ENCODE measurements around the gene MTMR10. TPM values are rescaled to one million over a fixed set of nuclear protein-coding genes. Genes with fewer than 3 reads are reported as not detected.

The MTMR10 gene
- total RNA-seq, 4 donors from 2014 or later, result 24.9 to 46.7 (median 27.1) TPM

DNA sequence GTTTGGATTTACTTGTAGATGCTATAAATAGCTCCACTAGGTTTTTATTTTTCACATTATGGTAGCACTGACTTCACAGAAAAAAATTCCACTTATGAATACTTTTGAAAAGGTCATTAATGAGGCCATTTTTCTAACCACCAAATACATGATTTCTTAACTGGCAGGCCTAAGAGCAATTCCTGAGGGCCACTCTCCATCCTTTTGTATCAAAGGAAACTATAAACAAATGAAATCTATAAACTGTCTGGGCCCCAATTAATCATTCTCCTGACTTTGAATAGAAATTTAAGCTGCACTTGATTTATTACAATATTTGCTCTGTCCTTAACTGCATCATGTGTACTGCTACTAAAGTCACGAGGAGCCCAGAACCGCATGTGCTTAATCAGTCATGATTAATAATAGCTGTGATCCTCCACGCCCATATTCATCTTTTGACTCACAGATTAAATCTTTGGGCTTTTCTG is 25.1 kb upstream of the MTMR10 start:
- no peak for DNase-seq (ENCODE audit: low spot score in 2 of 2)
- H3K36me3 ChIP-seq, result no peaks in the 10 kb centered on the region
- WGBS, result 40% methylated on average over 3 of the region's 3 CpGs
- no peaks in the 10 kb centered on the region for H3K27me3 ChIP-seq
- no peak overlapping the region for H3K27ac ChIP-seq
- TF ChIP-seq, protein P1, sequence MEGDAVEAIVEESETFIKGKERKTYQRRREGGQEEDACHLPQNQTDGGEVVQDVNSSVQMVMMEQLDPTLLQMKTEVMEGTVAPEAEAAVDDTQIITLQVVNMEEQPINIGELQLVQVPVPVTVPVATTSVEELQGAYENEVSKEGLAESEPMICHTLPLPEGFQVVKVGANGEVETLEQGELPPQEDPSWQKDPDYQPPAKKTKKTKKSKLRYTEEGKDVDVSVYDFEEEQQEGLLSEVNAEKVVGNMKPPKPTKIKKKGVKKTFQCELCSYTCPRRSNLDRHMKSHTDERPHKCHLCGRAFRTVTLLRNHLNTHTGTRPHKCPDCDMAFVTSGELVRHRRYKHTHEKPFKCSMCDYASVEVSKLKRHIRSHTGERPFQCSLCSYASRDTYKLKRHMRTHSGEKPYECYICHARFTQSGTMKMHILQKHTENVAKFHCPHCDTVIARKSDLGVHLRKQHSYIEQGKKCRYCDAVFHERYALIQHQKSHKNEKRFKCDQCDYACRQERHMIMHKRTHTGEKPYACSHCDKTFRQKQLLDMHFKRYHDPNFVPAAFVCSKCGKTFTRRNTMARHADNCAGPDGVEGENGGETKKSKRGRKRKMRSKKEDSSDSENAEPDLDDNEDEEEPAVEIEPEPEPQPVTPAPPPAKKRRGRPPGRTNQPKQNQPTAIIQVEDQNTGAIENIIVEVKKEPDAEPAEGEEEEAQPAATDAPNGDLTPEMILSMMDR (IDR thresholded peaks at IDR 0.05), result no peak
- TF ChIP-seq POLR2A (IDR thresholded peaks at IDR 0.05), result no peak
- no peak for TF ChIP-seq POLR2AphosphoS5 (IDR thresholded peaks at IDR 0.05)
- TF ChIP-seq EP300 (IDR thresholded peaks at IDR 0.05), result no peak
- H3K9me3 ChIP-seq, result no peaks in the 10 kb centered on the region
- H3K4me1 ChIP-seq, result no peaks in the 10 kb centered on the region
- no peak overlapping the region for H3K4me3 ChIP-seq

DNA sequence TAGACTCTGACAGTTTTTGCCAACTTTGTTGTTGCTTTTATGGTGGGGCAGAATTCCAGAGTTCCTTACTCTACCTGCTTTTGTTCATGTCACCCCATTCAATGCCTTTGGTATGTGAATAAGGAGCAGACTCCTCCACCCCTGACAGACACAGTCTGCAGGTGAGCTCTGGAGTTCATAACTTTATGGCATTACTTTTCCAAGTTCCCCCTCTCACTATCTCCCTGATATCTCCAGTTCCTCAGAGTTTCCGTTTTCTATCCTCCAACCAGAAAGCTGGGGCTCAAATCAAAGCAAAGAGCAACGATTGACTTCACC is 23.1 kb upstream of the MTMR10 start:
- H3K27ac ChIP-seq, result no peak overlapping the region
- H3K9me3 ChIP-seq, result no peaks in the 10 kb centered on the region
- no peaks in the 10 kb centered on the region for H3K36me3 ChIP-seq
- no peaks in the 10 kb centered on the region for H3K27me3 ChIP-seq
- DNase-seq (ENCODE audit: low spot score in 2 of 2), result no peak
- no peak overlapping the region for H3K4me3 ChIP-seq
- TF ChIP-seq POLR2A (IDR thresholded peaks at IDR 0.05), result no peak
- TF ChIP-seq POLR2AphosphoS5 (IDR thresholded peaks at IDR 0.05), result no peak
- TF ChIP-seq, protein P1 (IDR thresholded peaks at IDR 0.05), result no peak
- no peak for TF ChIP-seq EP300 (IDR thresholded peaks at IDR 0.05)
- no peaks in the 10 kb centered on the region for H3K4me1 ChIP-seq
- WGBS, result 94% methylated on average over 2 of the region's 2 CpGs

DNA sequence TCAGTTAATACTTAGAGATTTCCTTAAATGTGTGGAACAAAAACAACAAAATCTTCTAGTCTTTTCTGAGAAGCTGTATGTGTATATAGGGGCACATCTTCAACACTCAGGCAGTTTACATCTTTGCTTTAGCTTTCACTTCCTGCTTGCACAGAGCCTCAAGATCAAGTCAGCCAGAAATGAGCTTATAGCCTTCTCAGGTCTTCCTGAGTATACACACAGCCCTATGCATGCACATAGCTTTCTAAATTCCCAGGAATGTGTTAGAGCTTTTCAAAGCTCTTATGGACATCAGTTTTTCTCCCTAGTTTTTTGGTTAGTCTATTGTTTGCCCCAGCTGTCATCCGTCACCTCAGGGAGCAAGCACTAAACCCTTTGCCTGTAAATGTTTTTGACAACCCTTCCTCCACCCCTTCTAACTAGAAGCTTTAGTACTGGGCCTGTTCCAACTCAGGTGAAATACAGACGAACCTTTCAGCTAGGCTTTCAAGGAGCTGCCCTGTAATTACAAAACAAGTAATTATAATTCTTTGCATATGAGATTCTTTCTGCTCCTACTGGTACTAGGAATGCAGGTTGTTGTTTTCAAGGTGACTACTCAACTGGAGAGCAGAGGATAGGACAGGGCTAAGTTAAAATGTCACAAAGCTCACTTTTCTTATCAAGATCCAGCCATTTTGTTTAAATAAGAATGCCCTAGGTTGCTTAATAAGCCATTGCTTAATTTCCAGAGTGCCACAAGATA is 22.6 kb upstream of the MTMR10 start:
- H3K27me3 ChIP-seq, result no peaks in the 10 kb centered on the region
- DNase-seq (ENCODE audit: low spot score in 2 of 2), result no peak
- H3K4me1 ChIP-seq, result no peaks in the 10 kb centered on the region
- H3K4me3 ChIP-seq, result no peak overlapping the region
- TF ChIP-seq, protein P1 (IDR thresholded peaks at IDR 0.05), result no peak
- no peak for TF ChIP-seq EP300 (IDR thresholded peaks at IDR 0.05)
- no peaks in the 10 kb centered on the region for H3K9me3 ChIP-seq
- WGBS, result 57% methylated on average over 2 of the region's 2 CpGs
- H3K27ac ChIP-seq, result no peak overlapping the region
- no peaks in the 10 kb centered on the region for H3K36me3 ChIP-seq

DNA sequence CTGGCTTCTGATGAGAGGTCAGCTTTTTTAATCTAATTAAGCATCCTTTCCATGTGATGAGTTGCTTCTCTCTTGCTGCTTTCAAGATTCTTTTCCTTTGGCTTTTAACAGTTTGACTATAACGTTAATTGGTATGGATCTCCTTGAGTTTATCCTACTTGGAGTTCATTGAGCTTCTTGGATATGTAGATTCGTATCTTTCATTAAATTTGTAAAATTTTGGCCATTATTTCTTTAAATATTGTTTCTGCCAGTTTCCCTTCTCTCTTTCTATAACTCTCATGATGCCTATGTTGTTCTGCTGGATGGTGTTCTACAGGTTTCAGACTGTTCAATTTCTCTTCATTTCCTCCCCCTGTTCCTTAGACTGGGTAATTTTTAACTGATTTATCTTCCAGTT is 21.0 kb upstream of the MTMR10 start:
- Histone ChIP-seq H3K36me3 (no peaks in the 10 kb centered on the region), H3K27me3 (no peaks in the 10 kb centered on the region), H3K4me3 (no peak overlapping the region), H3K27ac (no peak overlapping the region), H3K4me1 (no peaks in the 10 kb centered on the region), H3K9me3 (no peaks in the 10 kb centered on the region)
- TF ChIP-seq, protein P1 (IDR thresholded peaks at IDR 0.05), result no peak
- TF ChIP-seq EP300 (IDR thresholded peaks at IDR 0.05) (no peak), POLR2AphosphoS5 (IDR thresholded peaks at IDR 0.05) (no peak), POLR2A (IDR thresholded peaks at IDR 0.05) (no peak)
- WGBS, result 91% methylated on average over 2 of the region's 2 CpGs
- no peak for DNase-seq (ENCODE audit: low spot score in 2 of 2)

DNA sequence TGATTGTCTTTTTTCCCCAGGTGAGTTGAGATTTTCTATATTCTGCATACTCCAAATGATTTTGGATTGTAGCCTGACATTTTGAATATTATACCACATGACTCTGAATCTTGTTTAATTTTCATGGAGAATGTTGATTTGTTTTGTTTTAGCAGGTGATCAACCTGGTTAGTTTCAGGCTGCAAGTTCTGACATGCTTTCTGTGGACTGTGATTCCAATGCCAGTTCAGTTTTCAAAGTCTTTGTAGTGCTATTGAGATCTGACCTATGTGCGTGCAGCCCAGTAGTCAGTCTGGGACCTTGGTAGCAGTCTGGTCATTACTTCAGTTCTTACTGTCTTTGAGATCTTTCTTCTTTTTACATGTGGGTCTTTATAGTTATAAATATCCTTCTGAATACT is 18.6 kb upstream of the MTMR10 start:
- no peaks in the 10 kb centered on the region for H3K36me3 ChIP-seq
- 76% methylated on average over 1 of the region's 1 CpG for WGBS
- H3K27ac ChIP-seq, result no peak overlapping the region
- no peak for DNase-seq (ENCODE audit: low spot score in 2 of 2)
- no peaks in the 10 kb centered on the region for H3K9me3 ChIP-seq
- TF ChIP-seq, protein P1 (IDR thresholded peaks at IDR 0.05), result no peak
- TF ChIP-seq POLR2A (IDR thresholded peaks at IDR 0.05) (no peak), POLR2AphosphoS5 (IDR thresholded peaks at IDR 0.05) (no peak), EP300 (IDR thresholded peaks at IDR 0.05) (no peak)
- no peaks in the 10 kb centered on the region for H3K27me3 ChIP-seq
- H3K4me1 ChIP-seq, result no peaks in the 10 kb centered on the region
- no peak overlapping the region for H3K4me3 ChIP-seq

Data from suprapubic skin (tissue), 4 donors.